Pancreas (tissue), 10 donors: Measurements from ENCODE around the gene CXADR. TPM values are rescaled to one million over a fixed set of nuclear protein-coding genes. Genes with fewer than 3 reads are reported as not detected.
"Not testable (repeated sequence)": the region's sequence is repeated elsewhere in the genome, so short reads cannot be mapped to it uniquely, and the experiment has no call there.

ENCODE experiments used
- ATAC-seq, 4 donors: fragments of 200-7000 bp; cut with Tn5 transposase; one replicate each; pipeline versions ENCODE4 v1.8.0 to v1.9.1; 2020; ENCODE audit warnings: mild to moderate bottlenecking in 4 of 4, moderate library complexity in 4 of 4
- DNase-seq, 6 donors: peaks; one replicate each; pipeline ENCODE4 v3.0.0-alpha.2; 2020
- FAIRE-seq: peaks from 2 replicates; lab custom pipeline; 2012; peaks lifted over from hg19 to GRCh38; lab: Jason Lieb, UNC
- H3K27ac ChIP-seq, 4 donors: fragments of 200-600 bp; sonication (generic); 1 replicate in 3 of 4; 2 replicates in 1 of 4; pipeline versions ENCODE4 v1.5.0 to v1.8.0; 2020
- H3K27me3 ChIP-seq, 4 donors: fragments of 200-600 bp; one replicate each; pipeline ENCODE4 v1.8.0; 2021
- H3K36me3 ChIP-seq, 3 donors: fragments of 200-600 bp; sonication (generic) in 1 of 3; one replicate each; pipeline versions ENCODE4 v1.5.0 to v1.8.0; 2020 to 2021
- H3K4me1 ChIP-seq, 3 donors: fragments of 200-600 bp; one replicate each; pipeline ENCODE4 v1.8.0; 2021
- H3K4me3 ChIP-seq, 4 donors: fragments of 200-600 bp; sonication (generic) in 2 of 4; one replicate each; pipeline versions ENCODE4 v1.5.0 to v1.8.0; 2020 to 2021
- H3K9me3 ChIP-seq, 4 donors: fragments of 200-600 bp; one replicate each; pipeline ENCODE4 v1.8.0; 2021
- WGBS, 2 donors: extraction: QIAGEN DNeasy Blood & Tissue Kit; methylation state at CpG; one replicate each; pipeline ENCODE4 v1.1.7; 2013; 5-methylcytosine and 5-hydroxymethylcytosine counted together
- intact Hi-C, 3 donors: fragments of 100-400 bp; cut with DNase I; formaldehyde crosslinking; loops; one replicate each; pipeline versions ENCODE4 v1.11.1 to v1.14.2; 2022
- polyA plus RNA-seq, 2 donors: library from polyadenylated mRNA; stranded (reverse); fragments of 200-250 nt; gene quantifications; one replicate each; pipeline ENCODE4 v1.2.3, GENCODE V29; 2013
- total RNA-seq, 6 donors: library from RNA; stranded (reverse); fragmentation: NEBNext Ultra II Directional in 4 of 6; extraction: Animal tissue kit (Norgen Biotek cat#: 25700) in 4 of 6; gene quantifications; one replicate each; pipeline versions ENCODE4 v1.2.1 to v1.2.4, GENCODE V29; 2021 to 2023
- TF ChIP-seq, protein P1 (sequence below), 4 donors: fragments of 200-600 bp; sonication (generic) in 3 of 4; IDR thresholded peaks; one replicate each; pipeline versions ENCODE4 v1.5.0 to v1.8.0; 2021; ENCODE audit warnings: antibody characterized with exemption in 4 of 4
- donor health status: healthy with polysubstance abuse.
- donor health status: DM: no; HTN: no; CAD: no; lungs with moderate emphysema.
- donor health status: DM: no; HTN: no; CAD: no.
- donor health status: control.
- donor health status: control.
- donor health status: Bipolar disorder and iron deficiency.
- donor health status: DM: yes; HTN: yes; CAD: no.
- donor health status: DM: no; HTN: no; CAD: no.
- donor health status: DM: no; HTN: no; CAD: no.
- donor health status: DM: yes; HTN: yes; CAD: no.

The CXADR gene
- total and polyA plus RNA-seq, 8 donors: 5.1 to 24.8 (median 15.1) TPM

DNA sequence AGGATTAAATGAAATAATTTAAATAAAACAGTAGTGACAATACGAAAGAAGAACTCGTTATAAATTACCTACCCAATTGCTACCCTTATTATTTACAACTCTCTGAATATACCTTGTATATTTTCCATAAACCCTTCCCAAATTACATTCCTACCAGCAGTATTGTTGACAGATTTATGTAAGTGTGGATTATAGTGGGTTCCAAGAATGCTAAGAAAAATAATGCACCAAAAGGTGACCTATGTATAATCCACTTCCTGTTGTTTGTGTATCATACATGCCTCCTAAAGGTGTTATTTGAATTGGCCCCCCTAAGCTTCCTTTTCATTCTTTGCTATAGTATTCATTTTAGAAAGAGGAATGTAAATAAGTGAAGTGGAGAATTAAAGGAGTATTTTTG lies 33.2 kb upstream of the CXADR start:
- no peak for DNase-seq
- FAIRE-seq: no peak
- 96 to 99% methylated on average over 2 of the region's 2 CpGs for WGBS, 2 donors
- no peaks in the 10 kb centered on the region for H3K36me3 ChIP-seq
- no peak for ATAC-seq
- no peaks in the 10 kb centered on the region for H3K9me3 ChIP-seq
- H3K27me3 ChIP-seq: no peaks in the 10 kb centered on the region
- H3K27ac ChIP-seq: no peak overlapping the region
- TF ChIP-seq, protein P1, sequence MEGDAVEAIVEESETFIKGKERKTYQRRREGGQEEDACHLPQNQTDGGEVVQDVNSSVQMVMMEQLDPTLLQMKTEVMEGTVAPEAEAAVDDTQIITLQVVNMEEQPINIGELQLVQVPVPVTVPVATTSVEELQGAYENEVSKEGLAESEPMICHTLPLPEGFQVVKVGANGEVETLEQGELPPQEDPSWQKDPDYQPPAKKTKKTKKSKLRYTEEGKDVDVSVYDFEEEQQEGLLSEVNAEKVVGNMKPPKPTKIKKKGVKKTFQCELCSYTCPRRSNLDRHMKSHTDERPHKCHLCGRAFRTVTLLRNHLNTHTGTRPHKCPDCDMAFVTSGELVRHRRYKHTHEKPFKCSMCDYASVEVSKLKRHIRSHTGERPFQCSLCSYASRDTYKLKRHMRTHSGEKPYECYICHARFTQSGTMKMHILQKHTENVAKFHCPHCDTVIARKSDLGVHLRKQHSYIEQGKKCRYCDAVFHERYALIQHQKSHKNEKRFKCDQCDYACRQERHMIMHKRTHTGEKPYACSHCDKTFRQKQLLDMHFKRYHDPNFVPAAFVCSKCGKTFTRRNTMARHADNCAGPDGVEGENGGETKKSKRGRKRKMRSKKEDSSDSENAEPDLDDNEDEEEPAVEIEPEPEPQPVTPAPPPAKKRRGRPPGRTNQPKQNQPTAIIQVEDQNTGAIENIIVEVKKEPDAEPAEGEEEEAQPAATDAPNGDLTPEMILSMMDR (IDR thresholded peaks at IDR 0.05): no peak
- intact Hi-C loops: no loop called here
- H3K4me3 ChIP-seq: no peak overlapping the region
- H3K4me1 ChIP-seq: peaks cover 0 to 10% (median 9%) of the 10 kb centered on the region in 3 donors

DNA sequence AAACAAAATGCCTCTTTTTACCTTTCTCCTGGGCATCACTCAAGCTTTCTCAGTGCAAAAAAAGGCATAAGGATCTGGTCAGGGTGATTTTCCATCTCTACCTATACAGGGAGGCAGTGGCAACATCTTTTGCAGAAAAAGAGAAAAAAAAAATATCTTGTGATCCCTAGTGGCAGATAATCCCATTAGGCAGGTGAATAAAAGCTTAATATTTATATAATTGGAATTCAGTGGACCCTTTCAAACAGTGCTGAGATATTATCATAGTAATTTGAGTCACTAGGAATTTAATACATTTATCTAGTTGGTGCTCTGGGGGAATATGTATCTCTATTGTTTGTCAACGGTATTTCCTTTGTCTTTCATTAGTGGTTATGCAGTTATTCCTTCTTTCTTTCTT lies 29.9 kb upstream of the CXADR start:
- H3K4me3 ChIP-seq: no peak overlapping the region
- FAIRE-seq (no peak), ATAC-seq (no peak), DNase-seq (no peak)
- no peaks in the 10 kb centered on the region for H3K9me3 ChIP-seq
- H3K27me3 ChIP-seq: no peaks in the 10 kb centered on the region
- WGBS, 2 donors: 68 to 84% methylated on average over 1 of the region's 1 CpG
- intact Hi-C loops: no loop called here
- TF ChIP-seq, protein P1 (IDR thresholded peaks at IDR 0.05): no peak
- H3K36me3 ChIP-seq: no peaks in the 10 kb centered on the region
- no peaks in the 10 kb centered on the region for H3K4me1 ChIP-seq
- no peak overlapping the region for H3K27ac ChIP-seq

DNA sequence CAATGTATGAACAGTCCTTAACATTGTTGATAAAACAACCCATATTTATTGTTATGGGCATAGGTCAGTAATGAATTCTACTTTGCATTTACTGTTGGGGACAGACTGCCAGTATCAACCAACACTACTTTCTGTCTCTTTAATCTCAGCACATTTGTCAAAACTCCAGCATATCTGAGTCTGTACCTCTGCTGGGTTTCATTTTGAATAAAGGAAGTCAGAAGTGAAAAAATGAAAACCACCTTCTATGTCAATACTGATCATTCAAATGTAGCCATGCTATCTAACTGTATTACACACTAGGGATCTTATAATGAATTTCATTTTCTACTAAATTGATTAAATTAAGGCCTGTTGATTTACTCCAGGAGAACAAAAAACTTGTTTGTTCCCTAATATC lies 24.2 kb upstream of the CXADR start:
- no peak for DNase-seq
- no peaks in the 10 kb centered on the region for H3K36me3 ChIP-seq
- no peak overlapping the region for H3K27ac ChIP-seq
- TF ChIP-seq, protein P1 (IDR thresholded peaks at IDR 0.05): no peak
- no peak for FAIRE-seq
- no peaks in the 10 kb centered on the region for H3K27me3 ChIP-seq
- no peak overlapping the region for H3K4me3 ChIP-seq
- ATAC-seq: peak in 1 of 4 donors; percentile 34
- intact Hi-C loops: no loop called here
- peaks cover 6 to 24% (median 8%) of the 10 kb centered on the region in 3 donors for H3K4me1 ChIP-seq
- H3K9me3 ChIP-seq: no peaks in the 10 kb centered on the region

DNA sequence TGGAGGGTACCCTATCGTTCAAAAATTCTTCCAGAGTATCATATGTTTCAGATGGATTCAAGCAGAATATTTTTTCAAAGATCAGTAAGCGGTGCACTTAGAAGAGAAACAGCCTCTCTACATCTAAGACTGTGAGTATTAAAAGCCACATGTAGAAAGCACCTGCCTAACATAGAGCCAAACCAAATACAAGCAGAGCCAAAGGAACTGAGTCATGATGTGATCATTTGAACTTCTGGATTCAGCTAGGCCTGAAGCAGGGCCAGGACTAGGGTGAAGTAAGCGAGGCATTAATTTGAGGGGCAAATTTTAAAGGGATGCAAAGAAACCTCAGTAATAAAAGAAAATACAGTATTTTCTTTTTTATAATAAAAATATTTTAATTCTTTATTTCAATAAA lies 23.3 kb upstream of the CXADR start:
- FAIRE-seq (peak; percentile 23), DNase-seq (peak in 2 of 6 donors; percentile 42 to 46), ATAC-seq (peak; percentile 95 to 99 (median 98))
- WGBS, 2 donors: 44 to 52% methylated on average over 3 of the region's 3 CpGs
- Histone ChIP-seq H3K4me1 (peaks cover 6 to 24% (median 8%) of the 10 kb centered on the region in 3 donors), H3K27ac (peak overlapping the region in 1 of 4 donors; percentile 28)
- H3K9me3 ChIP-seq, H3K36me3 ChIP-seq, H3K4me3 ChIP-seq, H3K27me3 ChIP-seq, intact Hi-C loops: not testable (repeated sequence)

DNA sequence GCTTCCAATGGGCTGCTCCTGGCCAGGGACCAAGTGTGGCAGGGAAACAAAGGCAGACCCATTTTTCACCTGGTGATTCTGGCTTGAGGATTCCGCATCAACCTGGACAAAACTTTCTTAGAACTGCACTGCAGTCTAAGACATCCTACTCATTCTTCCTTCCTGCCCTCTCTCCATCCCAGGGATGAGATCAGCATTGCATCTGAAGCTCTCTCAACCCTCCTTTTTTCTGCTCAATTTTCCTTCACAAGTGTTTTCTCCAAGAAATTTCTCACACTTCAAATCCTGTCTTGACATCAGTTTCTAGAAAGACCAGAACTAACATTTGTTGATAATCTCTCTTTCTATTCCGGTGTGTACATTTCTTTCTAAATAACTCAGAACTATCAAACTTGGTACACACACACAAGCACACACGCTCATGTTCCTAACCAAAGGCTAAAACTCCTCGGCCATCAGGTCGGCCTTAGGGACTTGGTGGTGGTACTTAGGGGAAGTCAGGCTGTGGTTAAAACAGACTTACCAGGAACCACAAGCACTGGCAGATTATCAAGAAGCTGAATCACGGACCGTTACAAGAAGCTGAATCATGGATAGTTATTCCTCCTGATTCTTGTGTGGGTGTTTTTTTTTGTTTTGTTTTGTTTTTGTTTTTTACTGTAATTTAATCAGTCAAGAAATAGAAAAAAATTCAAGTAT lies 21.0 kb upstream of the CXADR start:
- DNase-seq: peak in 1 of 6 donors; percentile 42
- peak in 3 of 4 donors; percentile 37 to 68 (median 57) for ATAC-seq
- TF ChIP-seq, protein P1 (IDR thresholded peaks at IDR 0.05): no peak
- H3K4me3 ChIP-seq: no peak overlapping the region
- H3K4me1 ChIP-seq: peaks cover 6 to 24% (median 8%) of the 10 kb centered on the region in 3 donors
- H3K27ac ChIP-seq: no peak overlapping the region
- no peaks in the 10 kb centered on the region for H3K27me3 ChIP-seq
- 38 to 41% methylated on average over 7 of the region's 7 CpGs for WGBS, 2 donors
- no peaks in the 10 kb centered on the region for H3K36me3 ChIP-seq
- no peak for FAIRE-seq
- intact Hi-C loops: no loop called here
- no peaks in the 10 kb centered on the region for H3K9me3 ChIP-seq
